Mononuclear cell (primary cell): ENCODE data around the gene PCBP1. TPM values are rescaled to one million over a fixed set of nuclear protein-coding genes. Genes with fewer than 3 reads are reported as not detected.
A peak's percentile ranks its signal among the peaks of the same experiment; 100 is the strongest.
"Not testable (repeated sequence)": the region's sequence is repeated elsewhere in the genome, so short reads cannot be mapped to it uniquely, and the experiment has no call there.

ENCODE experiments used
- H3K27me3 ChIP-seq: 2 replicates; pipeline ENCODE4 v1.6.0; 2011; ENCODE audit warnings: low read length, control low read depth; ENCODE audit not compliant: insufficient read depth
- H3K4me1 ChIP-seq: 2 replicates; pipeline ENCODE4 v1.5.1; 2011; ENCODE audit warnings: mild to moderate bottlenecking, low read length, control low read depth; ENCODE audit not compliant: insufficient read depth
- H3K4me3 ChIP-seq: 2 replicates; pipeline ENCODE4 v1.5.1; 2011; ENCODE audit warnings: mild to moderate bottlenecking, low read length, moderate library complexity
- H3K9me3 ChIP-seq: 2 replicates; pipeline ENCODE4 v1.5.1; 2011; ENCODE audit warnings: low read depth, mild to moderate bottlenecking, control low read depth, low read length
- total RNA-seq: library from RNA; depleted of rRNA; stranded (reverse); fragments of >200 nt; gene quantifications from one replicate; pipeline ENCODE4 v1.2.3, GENCODE V29; 2012

Gene PCBP1
- total RNA-seq, result 91.0 TPM

DNA sequence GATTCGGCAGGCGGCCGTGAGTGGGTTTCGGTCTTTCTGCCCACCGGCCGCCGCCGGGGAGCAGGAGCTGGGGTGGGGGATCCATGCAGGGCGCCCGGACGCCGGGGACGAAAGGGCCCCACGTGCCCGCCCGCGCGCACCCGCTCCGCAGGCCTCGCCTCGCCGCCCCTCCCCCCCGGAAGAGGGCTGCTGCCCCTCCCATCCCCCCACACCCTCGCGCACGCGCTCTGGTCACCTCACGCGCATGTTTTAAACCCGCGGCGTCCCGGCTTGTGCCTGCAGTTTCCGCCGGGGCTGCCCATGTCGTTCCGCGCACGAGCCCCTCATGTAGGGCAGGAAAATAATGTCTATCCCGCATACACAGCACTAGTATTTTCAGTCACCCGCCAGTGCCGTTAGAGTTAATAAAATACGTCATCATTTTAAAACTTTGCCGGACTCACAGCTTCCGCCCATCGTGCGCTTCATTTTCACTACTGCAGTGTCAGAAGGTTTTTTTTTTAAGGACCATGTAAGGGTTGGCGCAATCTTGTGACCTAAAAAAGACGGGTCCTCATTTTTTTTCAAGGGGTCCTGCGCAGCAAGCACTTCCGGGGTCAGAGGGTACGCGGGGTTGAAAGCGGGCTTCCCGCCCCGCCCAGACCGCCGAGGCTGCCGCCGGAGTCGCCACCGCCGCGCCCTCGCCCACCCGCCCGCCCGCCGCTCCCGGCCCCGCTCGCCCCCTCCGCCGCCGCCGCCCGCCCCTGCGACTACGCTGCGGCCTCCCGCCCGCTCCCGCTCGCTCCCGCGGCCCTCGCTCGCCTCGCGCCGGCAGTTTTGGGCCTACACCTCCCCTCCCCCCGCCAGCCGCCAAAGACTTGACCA lies at the start of gene PCBP1:
Gene PCBP1, plus strand, starts transcription at position 640 of the 864 bp plus-strand sequence. CDS start 267 bp downstream, outside the sequence.
- peaks cover 67% of the 10 kb centered on the region for H3K4me1 ChIP-seq
- H3K9me3 ChIP-seq, result no peaks in the 10 kb centered on the region
- H3K27me3 ChIP-seq, result no peaks in the 10 kb centered on the region
- peak within 1 kb of the TSS; percentile 99 for H3K4me3 ChIP-seq

DNA sequence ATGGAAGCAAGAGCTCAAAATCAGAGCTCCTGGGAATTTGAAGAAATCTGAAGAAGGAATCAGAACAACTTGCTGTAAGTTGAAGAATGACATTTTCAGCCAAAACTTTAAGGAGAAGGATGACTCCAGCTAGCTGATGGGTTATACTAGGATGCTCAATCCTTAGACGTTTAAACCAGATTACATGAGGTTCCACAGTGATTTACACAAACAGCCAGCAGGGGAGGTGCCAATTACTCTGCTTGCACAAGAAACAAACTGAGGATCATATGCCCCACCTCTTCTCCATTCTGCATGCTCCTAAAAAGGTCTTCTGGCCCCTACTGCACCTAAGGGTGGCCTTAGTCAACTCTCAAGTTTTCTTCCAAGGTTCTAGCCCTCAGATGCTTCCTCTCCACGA lies 47.9 kb upstream of the PCBP1 start:
- H3K27me3 ChIP-seq, result no peaks in the 10 kb centered on the region
- H3K4me1 ChIP-seq, result peaks cover 73% of the 10 kb centered on the region
- no peaks in the 10 kb centered on the region for H3K9me3 ChIP-seq
- no peak overlapping the region for H3K4me3 ChIP-seq

DNA sequence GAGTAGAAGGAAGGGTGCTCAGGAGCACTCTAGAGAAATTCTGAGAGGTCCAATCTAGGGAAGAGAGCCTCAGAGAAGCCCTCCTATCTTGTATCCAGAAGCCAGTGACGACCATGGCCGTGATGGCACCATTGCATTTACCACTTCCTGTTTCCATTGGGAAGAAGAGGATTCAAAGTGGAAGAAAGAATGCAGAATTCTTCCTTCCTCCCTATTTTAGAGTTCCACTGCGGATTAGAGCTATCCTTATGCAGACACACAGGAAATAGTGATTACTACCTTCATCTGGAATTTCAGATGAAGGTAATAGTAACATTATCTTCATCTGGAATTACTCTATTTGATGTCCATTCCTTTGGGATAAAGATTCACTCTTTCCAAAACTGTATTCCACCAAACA lies 45.6 kb upstream of the PCBP1 start:
- Histone ChIP-seq H3K4me1 (peaks cover 88% of the 10 kb centered on the region), H3K27me3 (no peaks in the 10 kb centered on the region), H3K9me3 (no peaks in the 10 kb centered on the region), H3K4me3 (no peak overlapping the region)

DNA sequence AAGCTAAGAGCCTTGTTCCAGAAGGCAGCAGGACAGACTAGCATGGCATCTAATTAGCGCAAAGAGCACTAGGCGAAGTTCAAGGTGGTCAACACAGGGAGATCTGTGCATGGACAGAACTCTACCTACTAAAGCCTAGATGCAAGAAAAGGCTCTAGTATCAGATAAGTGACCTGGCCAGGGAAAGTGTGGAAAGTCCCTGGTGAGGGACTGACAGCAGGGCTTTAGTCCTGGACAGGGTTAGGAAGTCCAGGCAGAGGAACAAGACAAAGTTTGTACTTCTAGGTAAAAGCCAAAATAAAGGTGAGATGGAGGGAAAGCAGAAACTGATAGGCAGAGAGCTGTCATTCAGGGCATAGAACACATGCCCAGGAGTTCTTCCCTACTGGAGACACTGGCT lies 45.0 kb upstream of the PCBP1 start:
- no peak overlapping the region for H3K4me3 ChIP-seq
- peaks cover 90% of the 10 kb centered on the region for H3K4me1 ChIP-seq
- no peaks in the 10 kb centered on the region for H3K9me3 ChIP-seq
- H3K27me3 ChIP-seq, result no peaks in the 10 kb centered on the region

DNA sequence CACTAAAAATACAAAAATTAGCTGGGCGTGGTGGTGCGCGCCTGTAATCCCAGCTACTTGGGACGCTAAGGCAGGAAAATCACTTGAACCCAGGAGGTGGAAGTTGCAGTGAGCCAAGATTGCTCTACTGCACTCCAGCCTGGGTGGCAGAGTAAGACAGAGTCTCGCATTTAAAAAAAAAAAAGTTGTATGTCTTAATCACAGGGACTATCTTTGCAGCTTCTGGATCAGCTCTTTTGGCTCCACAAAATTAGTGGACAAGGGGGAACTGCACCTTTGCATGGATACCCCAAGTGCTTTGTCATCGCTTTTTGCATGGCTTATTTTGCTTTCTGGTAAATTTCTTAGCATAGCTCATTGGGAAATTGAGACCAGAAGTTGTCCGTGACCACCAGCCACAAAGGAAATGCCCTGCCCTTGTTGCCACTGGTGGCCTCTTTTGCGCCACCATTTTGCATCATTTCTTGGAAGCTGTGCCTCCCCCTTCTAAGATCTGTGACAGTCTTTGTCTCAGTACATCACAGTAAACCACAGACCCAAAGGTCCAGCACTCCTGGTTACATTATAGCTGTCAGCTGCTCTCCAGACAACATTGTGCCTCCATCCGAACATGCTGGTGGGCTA lies 43.9 kb upstream of the PCBP1 start:
- no peaks in the 10 kb centered on the region for H3K9me3 ChIP-seq

DNA sequence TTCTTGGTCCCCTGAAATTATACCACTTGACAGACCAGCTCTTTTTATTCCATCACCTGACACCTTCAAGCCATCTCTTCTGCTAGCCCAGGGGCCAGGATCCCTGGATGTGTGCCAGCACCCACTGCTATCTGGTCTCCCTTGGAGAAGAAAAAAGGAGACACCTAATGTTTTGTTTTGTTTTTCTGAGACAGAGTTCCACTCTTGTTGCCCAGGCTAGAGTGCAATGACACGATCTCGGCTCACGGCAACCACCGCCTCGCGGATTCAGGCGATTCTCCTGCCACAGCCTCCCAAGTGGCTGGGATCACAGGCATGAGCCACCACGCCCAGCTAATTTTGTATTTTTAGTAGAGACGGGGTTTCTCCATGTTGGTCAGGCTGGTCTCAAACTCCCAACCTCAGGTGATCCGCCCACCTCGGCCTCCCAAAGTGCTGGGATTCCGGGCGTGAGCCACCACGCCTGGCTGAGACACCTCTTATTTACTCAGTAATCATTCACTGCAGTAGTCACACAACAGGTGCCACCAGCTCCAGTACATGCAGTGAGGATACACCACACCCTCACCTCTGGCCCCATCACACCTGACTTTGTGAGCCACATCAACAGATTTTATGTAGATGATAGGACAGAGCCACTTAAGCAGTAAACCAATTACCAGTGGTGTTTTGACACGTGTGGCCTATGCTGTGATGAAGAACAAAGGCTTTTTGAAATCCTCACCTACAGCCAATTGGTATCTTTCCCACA lies 42.8 kb upstream of the PCBP1 start:
- Histone ChIP-seq H3K4me3 (no peak overlapping the region), H3K4me1 (peaks cover 92% of the 10 kb centered on the region), H3K9me3 (no peaks in the 10 kb centered on the region), H3K27me3 (no peaks in the 10 kb centered on the region)

More for the DNA sequence above, 43.9 kb upstream of the PCBP1 start:
- Histone ChIP-seq H3K4me1 (peaks cover 98% of the 10 kb centered on the region), H3K4me3 (no peak overlapping the region), H3K27me3 (no peaks in the 10 kb centered on the region)

DNA sequence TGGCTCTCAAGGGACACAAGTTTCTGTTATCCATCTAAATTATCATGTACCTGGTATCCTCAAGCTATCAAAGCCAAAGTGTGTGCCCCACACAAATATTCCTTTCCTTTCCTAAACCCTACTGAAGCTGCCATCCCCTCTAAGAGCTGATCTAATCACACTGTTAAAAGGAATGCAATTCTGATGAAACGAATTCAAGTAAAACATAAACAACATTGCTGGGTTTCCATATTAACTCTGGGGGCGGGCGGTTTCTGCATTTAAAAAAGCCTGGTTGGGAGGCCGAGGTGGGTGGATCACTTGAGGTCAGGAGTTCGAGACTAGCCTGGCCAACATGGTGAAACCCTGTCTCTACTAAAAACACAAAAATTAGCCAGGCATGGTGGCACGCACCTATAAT lies 41.9 kb upstream of the PCBP1 start:
- H3K27me3 ChIP-seq, result no peaks in the 10 kb centered on the region
- H3K9me3 ChIP-seq, result no peaks in the 10 kb centered on the region
- peaks cover 83% of the 10 kb centered on the region for H3K4me1 ChIP-seq
- no peak overlapping the region for H3K4me3 ChIP-seq

DNA sequence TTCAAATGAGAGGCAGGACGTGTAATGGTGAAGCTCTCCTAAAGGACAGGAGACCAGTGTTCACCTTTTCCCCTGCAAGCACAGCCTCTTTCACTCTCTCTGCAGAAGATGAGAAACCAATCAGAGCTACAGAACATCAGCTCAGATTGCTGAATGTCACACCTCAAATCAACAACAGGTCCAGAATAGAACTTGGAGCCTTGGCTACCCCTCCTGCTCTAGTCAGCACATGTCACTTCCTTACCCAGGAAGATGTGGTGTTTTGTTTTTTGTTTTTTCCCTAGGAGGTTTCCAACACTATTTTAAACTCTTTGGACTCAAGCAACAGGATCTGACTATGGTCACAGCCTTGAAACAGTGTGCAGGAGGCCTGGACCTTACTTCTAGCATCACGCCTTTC lies 41.3 kb upstream of the PCBP1 start:
- no peaks in the 10 kb centered on the region for H3K27me3 ChIP-seq
- H3K4me3 ChIP-seq, result no peak overlapping the region
- H3K4me1 ChIP-seq, result peaks cover 78% of the 10 kb centered on the region
- no peaks in the 10 kb centered on the region for H3K9me3 ChIP-seq

DNA sequence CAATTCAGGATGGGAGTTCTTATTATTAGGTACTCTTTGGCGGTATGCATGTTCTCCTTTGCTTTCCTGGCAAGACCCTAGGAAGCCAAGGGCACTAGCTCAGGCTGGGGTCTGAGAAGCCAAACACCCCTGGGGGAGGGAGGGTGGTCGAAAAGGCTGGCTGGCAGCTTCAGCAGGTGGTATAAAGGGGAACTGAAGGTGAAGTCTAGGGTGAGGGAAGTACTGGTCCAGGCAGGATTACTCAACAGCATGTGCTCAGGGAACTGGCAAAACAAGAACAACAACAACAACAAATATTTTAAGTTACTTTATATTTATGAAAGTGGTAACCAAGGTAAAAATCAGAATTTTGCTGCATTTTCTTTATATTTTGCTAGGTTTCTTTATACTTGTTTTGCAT lies 40.7 kb upstream of the PCBP1 start:
- Histone ChIP-seq H3K4me1 (peaks cover 72% of the 10 kb centered on the region), H3K4me3 (no peak overlapping the region), H3K9me3 (no peaks in the 10 kb centered on the region), H3K27me3 (no peaks in the 10 kb centered on the region)

DNA sequence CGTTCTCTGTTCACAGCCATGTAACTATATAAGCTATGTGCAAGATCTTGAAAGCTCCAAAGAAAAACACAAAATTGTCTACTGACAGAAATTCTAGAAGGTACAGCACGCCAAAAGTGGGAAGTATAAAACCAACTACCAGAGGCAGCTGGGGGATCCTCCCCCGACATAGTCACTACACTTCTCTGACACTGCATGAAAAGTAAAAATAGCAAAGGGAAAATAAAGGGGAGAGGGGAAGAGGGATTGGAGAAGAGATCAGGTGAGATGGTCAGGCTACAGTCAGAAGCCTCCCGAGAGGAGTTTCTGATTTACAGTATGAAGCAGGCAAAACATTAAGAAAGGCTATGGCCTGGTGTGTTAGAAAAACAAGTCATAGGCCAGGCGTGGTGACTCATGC lies 39.8 kb upstream of the PCBP1 start:
- Histone ChIP-seq H3K4me1 (peaks cover 63% of the 10 kb centered on the region), H3K27me3 (no peaks in the 10 kb centered on the region), H3K9me3 (no peaks in the 10 kb centered on the region), H3K4me3 (no peak overlapping the region)

DNA sequence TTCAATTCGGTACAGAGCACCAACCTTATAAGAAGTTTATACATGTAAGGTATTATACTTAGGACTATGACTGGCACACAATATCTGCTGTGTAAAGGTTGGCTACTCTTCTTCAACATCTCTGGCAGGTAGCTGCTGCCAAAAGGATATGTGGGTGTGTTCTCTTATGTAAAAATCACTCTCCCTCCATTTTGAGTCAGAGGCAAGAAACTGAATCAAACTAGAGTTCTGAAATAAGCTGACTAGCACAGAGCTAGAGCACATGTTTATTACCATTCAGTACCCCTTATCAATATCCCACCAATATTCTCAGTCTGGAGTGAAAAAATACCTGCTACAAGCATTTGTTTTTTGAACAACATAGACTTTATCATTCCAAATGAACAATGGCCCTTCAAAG lies 38.0 kb upstream of the PCBP1 start:
- Histone ChIP-seq H3K4me3 (no peak overlapping the region), H3K4me1 (peaks cover 45% of the 10 kb centered on the region), H3K27me3 (no peaks in the 10 kb centered on the region), H3K9me3 (no peaks in the 10 kb centered on the region)

DNA sequence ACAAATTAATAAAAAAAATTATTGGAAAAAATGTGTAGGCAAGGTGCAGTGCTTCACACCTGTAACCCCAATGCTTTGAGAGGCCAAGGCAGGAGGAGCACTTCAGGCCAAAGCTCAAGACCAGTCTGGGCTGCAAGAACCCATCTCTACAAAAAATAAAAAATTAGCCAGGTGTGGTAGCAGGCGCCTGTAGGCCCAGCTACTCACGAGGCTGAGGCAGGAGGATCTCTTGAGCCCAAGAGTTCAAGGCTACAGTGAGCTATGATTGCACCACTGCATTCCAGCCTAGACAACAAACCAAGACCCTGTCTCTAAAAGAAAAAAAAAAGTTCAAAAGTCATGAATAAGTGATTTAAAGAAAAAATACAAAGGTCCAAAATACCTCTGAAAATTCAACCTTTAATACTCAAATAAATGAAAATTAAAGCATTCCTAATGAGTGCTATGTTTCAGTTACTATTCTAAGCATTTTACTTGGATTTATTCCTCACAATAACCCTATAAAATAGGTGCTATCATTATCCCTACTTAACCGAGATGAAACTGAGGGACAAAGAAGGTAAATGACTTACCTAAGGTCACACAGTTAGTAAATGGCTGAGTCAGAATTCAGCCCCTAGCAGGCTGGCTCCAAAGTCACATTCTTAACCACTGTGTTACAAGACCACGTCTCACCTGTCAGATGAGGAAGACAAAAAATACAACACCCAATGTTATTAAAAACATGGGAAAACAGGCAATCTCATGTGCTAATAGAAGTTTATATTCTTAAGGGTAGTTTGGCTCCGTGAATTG lies 36.4 kb upstream of the PCBP1 start:
- no peaks in the 10 kb centered on the region for H3K9me3 ChIP-seq
- H3K4me3 ChIP-seq, result no peak overlapping the region
- no peaks in the 10 kb centered on the region for H3K27me3 ChIP-seq
- peaks cover 29% of the 10 kb centered on the region for H3K4me1 ChIP-seq

DNA sequence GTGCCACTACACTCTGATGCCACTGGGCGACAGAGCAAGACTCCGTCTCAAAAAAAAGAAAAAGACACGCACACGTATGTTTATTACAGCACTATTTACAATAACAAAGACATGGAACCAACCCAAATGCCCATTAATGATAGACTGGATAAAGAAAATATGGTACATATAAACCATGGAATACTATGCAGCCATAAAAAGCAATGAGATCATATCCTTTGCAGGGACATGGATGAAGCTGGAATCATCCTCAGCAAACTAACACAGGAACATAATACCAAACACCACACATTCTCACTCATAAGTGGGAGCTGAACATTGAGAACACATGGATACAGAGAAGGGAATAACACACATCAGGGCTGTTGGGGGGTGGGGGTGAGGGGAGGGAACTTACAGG lies 32.0 kb upstream of the PCBP1 start:
- not testable (repeated sequence) for H3K4me1 ChIP-seq, H3K4me3 ChIP-seq, H3K9me3 ChIP-seq, H3K27me3 ChIP-seq

DNA sequence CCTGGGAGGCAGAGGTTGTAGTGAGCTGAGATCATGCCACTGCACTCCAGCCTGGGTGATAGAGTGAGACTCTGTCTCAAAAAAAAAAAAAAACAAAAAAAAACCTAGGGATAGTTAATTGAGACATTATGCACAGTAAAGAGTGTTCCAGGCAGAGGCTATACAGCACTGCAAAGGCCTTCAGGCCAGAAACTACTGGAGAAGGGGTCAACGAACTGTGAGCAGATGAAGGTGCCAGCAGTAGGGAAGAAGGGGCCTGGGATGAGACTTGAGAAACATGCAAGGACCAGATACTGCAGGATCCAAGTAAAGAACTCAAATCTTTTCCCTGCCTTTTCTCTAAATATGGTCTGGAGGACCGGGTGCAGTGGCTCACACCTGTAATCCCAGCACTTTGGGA lies 26.0 kb upstream of the PCBP1 start:
- no peak overlapping the region for H3K4me3 ChIP-seq
- no peaks in the 10 kb centered on the region for H3K27me3 ChIP-seq
- no peaks in the 10 kb centered on the region for H3K4me1 ChIP-seq
- no peaks in the 10 kb centered on the region for H3K9me3 ChIP-seq

DNA sequence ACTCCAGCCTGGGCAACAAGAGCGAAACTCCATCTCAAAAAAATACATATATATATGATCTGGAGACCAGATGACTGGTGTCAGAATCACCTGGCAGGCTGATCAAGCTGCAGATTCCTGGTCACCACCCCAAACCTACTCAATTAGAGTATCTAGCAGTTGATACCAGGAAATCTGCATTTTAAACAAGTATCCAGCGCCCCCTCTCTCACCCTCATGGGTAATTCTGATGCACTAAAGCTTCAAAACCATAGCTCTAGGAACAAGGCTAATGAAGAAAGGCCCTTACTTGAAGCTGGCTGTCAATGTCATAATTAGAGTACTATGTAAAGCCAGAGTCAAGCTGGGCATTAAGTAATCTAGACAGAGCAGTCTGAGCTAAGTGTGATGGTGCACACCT lies 25.0 kb upstream of the PCBP1 start:
- H3K4me1 ChIP-seq, result no peaks in the 10 kb centered on the region
- H3K27me3 ChIP-seq, result no peaks in the 10 kb centered on the region
- no peaks in the 10 kb centered on the region for H3K9me3 ChIP-seq
- no peak overlapping the region for H3K4me3 ChIP-seq
